Measurements from ENCODE around the gene TIGD3.
"Not testable (repeated sequence)": the region's sequence is repeated elsewhere in the genome, so short reads cannot be mapped to it uniquely, and the experiment has no call there.

The TIGD3 gene

DNA sequence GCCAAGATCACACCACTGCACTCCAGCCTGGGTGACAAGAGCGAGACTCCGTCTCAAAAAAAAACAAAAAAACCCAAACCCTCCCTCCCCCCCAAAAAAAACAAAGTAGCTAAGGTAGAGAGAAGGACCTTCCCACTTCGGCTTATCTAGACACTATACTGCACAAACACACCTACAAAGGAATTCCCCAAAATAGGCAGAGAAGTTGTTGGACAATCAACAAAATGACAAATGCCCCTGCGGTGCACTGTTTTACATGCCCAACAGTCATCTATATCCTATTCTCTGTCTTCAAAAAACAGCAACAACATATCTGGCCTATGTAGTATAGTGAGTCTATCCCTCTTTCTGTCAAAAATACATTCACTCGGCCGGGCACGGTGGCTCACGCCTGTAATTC is 27.5 kb upstream of the TIGD3 start:
- no peak for DNase-seq (ENCODE audit: low read depth)
- H3K4me3 ChIP-seq (ENCODE audit: control insufficient read depth, low read depth, low read length), result no peak overlapping the region
- TF ChIP-seq, protein P1, sequence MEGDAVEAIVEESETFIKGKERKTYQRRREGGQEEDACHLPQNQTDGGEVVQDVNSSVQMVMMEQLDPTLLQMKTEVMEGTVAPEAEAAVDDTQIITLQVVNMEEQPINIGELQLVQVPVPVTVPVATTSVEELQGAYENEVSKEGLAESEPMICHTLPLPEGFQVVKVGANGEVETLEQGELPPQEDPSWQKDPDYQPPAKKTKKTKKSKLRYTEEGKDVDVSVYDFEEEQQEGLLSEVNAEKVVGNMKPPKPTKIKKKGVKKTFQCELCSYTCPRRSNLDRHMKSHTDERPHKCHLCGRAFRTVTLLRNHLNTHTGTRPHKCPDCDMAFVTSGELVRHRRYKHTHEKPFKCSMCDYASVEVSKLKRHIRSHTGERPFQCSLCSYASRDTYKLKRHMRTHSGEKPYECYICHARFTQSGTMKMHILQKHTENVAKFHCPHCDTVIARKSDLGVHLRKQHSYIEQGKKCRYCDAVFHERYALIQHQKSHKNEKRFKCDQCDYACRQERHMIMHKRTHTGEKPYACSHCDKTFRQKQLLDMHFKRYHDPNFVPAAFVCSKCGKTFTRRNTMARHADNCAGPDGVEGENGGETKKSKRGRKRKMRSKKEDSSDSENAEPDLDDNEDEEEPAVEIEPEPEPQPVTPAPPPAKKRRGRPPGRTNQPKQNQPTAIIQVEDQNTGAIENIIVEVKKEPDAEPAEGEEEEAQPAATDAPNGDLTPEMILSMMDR (IDR thresholded peaks at IDR 0.05; ENCODE audit: control insufficient read depth, insufficient read depth, low read depth, low read length, missing control alignments), result no peak

DNA sequence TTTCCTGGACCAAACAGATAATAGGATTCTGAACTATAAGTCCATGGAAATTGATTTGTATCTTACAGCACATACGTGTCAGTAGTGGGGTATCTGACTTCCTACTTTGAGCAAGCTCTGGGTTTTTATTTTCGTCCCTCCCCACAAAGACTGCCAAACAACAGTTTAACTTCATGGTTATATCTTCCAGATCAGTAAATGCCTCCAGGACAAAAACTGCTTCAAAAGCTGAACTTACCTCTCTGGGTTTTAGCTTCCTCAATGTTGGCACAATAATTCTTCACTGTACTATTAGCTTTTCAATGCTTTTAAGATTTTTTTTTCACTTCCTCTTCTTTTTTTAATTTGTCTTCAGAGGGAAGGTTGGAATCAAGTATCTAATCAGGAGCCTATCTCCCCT is 25.1 kb upstream of the TIGD3 start:
- DNase-seq (ENCODE audit: low read depth), result no peak
- TF ChIP-seq, protein P1 (IDR thresholded peaks at IDR 0.05; ENCODE audit: control insufficient read depth, insufficient read depth, low read depth, low read length, missing control alignments), result no peak
- H3K4me3 ChIP-seq (ENCODE audit: control insufficient read depth, low read depth, low read length), result no peak overlapping the region

DNA sequence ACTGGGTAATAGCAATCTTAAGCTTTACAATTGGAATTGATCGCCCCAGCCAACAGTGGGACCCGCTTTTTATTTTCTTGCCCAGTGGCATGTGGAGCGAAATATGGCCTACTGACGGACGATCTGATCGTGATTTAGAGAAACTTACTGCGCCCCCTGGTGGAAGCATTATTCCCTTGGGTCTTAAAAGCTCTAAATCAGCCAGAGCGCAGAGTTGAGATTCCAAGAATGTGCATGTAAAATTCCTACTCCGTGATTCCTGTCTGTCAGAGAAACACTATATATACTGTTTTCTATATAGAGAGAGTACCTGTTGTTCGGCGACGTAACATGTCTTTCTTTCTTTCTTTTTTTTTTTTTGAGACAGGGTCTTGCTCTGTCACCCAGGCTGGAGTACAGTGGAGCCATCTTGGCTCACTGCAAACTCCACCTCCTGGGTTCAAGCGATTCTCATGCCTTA is 24.6 kb upstream of the TIGD3 start:
- TF ChIP-seq, protein P1 (IDR thresholded peaks at IDR 0.05; ENCODE audit: control insufficient read depth, insufficient read depth, low read depth, low read length, missing control alignments), result peak; percentile 74
- peak; percentile 75 for DNase-seq (ENCODE audit: low read depth)
- H3K4me3 ChIP-seq (ENCODE audit: control insufficient read depth, low read depth, low read length), result no peak overlapping the region

DNA sequence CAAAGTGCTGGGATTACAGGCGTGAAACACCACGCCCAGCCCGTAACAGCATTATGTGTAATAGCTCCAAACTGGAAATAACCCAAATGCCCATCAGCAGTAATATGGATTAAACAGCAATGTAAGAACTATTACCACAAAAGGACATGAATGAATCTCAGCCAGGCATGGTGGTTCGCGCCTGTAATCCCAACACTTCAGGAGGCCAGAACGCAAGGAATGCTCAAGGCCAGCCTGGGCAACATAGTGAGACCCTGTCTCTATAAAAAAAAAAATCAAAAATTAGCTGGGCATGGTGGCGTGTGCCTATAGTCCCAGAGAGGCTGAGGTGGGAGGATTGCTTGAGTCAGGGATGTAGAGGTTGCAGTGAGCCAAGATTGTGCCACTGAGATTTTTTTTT is 24.0 kb upstream of the TIGD3 start:
- DNase-seq (ENCODE audit: low read depth), result no peak
- H3K4me3 ChIP-seq (ENCODE audit: control insufficient read depth, low read depth, low read length), result no peak overlapping the region
- TF ChIP-seq, protein P1 (IDR thresholded peaks at IDR 0.05; ENCODE audit: control insufficient read depth, insufficient read depth, low read depth, low read length, missing control alignments), result no peak

DNA sequence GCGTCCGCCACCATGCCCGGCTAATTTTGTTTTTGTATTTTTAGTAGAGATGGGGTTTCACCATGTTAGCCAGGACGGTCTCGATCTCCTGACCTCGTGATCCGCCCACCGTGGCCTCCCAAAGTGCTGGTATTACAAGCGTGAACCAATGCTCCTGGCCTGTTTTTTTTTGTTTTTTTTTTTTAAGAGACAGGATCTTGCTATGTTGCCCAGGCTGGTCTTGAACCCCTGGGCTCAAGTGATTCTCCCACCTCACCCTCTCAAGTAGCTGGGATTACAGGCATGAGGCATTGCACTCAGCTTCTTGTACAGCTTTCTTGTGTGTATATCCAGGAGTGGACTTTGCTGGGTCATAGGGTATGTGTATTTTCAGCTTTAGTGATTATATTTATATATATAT is 22.0 kb upstream of the TIGD3 start:
- not testable (repeated sequence) for DNase-seq (ENCODE audit: low read depth)

DNA sequence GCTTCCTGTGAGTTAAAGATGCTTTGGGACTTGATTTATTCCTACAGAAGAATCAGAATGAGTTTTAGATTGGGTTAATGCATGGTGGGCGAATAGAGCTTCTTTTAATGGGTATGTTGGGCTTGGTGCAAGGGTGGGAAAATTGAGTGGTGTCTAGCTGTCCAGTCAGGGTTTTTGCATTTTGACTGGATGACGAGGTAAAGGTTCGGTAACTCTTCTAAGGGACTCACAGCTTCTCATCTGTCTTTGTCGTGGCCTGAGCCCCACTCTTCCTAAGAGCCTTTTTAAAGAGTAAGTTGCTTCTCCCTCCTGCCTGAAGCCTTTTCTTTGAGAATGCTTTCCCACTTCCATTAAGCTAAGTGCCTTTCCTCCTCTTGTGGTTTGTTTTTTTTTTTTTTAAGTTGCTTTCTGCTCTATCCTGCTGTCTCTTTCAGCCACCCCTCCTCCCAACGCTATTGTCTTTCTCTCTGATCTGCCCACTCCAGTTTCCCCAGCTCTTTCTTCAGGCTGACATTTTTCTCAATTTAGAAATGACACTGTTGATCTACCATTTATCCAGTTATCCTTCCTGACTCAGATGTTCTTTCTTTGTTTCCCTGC is 19.8 kb upstream of the TIGD3 start:
- DNase-seq (ENCODE audit: low read depth), result no peak
- peak overlapping the region; percentile 93 for H3K4me3 ChIP-seq (ENCODE audit: control insufficient read depth, low read depth, low read length)
- TF ChIP-seq, protein P1 (IDR thresholded peaks at IDR 0.05; ENCODE audit: control insufficient read depth, insufficient read depth, low read depth, low read length, missing control alignments), result no peak

More for the DNA sequence above, 22.0 kb upstream of the TIGD3 start:
- H3K4me3 ChIP-seq (ENCODE audit: control insufficient read depth, low read depth, low read length), result not testable (repeated sequence)

DNA sequence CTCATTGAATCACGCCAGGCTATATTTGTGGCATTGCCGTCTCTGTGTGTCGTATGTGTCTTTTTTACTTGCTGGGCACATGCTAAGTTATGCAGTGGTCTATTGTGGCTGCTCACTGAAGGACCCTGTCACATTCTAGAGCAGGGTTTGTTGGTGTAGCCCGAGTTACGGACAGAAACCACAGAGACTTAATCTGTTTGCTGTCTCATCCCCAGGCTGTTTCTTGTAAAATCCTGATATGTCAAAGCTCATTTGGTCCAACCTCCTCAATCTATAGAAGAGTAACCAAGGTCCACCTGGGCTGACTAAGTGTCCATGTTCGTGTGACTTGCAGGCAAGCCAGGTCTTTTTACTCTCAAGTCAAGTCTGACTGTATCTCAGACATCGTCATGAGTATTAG is 15.9 kb upstream of the TIGD3 start:
- TF ChIP-seq, protein P1 (IDR thresholded peaks at IDR 0.05; ENCODE audit: control insufficient read depth, insufficient read depth, low read depth, low read length, missing control alignments), result no peak
- H3K4me3 ChIP-seq (ENCODE audit: control insufficient read depth, low read depth, low read length), result no peak overlapping the region
- no peak for DNase-seq (ENCODE audit: low read depth)

All from AG09309 (cell line).